SHP77 (cell line): ENCODE results near the gene ELMOD3.
"Not testable (repeated sequence)": the region's sequence is repeated elsewhere in the genome, so short reads cannot be mapped to it uniquely, and the experiment has no call there.

Experiments
- DNase-seq, 2 experiments: peaks; one replicate each; lab custom pipeline; 2025; lab: John Stamatoyannopoulos, UW

Gene ELMOD3

DNA sequence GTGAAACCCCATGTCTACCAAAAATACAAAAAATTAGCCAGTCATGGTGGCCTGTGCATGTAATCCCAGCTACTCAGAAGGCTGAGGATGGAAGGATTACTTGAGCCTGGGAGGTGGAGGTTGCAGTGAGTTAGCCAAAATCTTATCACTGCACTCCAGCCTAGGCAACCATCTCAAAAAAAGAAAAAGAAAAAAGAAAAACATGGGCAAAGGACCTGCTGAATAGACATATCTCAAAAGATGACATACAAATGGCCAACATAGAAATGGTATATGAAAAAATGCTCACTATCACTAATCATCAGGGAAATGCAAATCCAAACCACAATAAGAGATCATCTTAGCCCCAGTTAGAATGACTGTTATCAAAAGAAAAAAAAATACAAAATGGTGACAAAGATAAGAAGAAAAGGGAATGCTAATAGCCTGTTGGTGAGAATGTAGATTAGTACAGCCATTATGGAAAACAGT lies 25.4 kb upstream of the ELMOD3 start:
- DNase-seq = no peak

DNA sequence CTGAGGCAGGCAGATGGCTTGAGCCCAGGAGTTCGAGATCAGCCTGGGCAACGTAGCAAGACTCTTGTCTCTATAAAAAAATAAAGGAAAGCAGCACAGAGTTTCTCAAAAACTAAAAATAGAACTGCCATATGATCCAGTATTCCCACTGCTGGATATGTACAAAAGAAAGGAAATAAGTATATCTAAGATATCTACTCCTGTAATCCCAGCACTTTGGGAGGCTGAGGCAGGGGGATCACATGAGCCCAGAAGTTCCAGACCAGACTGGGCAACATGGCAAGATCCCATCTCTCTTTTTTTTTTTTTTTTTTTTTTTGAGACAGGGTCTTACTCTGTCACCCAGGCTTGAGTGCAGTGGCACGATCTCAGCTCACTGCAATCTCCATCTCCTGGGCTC lies 24.9 kb upstream of the ELMOD3 start:
- not testable (repeated sequence) for DNase-seq

DNA sequence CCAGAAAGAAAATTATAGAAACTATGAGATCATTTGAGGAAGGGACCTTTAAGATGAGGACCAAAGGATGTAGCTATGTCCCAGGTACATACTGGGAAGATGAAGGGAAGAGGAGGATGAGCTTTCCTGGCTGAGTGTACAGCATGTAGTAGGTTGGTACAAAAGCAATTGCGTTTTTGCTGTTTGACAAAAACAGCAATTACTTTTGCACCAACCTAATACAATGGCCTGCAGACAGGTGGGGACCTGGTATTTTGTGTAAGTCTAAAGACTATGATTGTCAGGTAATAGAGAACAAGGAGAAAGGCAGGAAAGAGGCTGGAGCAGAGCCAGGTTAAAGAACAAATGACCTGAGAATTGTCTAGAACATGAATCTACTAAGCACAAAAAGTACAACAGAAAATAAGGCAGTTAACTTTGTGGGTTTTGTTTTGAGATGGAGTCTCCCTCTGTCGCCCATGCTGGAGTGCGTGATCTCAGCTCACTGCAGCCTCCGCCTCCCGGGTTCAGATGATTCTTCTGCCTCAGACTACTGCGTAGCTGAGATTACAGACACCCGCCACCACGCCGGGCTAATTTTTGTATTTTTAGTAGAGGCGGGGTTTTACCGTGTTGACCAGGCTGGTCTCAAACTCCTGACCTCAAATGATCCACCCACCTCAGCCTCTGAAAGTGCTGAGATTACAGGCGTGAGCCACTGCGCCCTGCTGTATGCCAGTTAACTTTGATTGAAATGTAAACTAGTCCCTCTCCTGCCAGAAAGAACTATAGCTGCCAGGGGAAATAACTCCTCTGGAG lies 23.5 kb upstream of the ELMOD3 start:
- no peak for DNase-seq

DNA sequence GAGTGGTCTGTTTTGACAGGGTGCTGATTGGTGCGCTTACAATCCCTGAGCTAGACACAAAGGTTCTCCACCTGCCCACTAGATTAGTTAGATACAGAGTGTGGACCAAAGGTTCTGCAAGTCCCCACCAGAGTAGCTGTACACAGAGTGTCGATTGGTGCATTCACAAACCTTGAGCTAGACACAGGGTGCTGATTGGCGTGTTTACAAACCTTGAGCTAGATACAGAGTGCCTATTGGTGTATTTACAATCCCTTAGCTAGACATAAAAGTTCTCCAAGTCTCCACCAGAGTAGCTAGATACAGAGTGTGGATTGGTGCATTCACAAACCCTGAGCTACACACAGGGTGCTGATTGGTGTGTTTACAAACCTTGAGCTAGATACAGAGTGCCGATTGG lies 20.7 kb upstream of the ELMOD3 start:
- not testable (repeated sequence) for DNase-seq

DNA sequence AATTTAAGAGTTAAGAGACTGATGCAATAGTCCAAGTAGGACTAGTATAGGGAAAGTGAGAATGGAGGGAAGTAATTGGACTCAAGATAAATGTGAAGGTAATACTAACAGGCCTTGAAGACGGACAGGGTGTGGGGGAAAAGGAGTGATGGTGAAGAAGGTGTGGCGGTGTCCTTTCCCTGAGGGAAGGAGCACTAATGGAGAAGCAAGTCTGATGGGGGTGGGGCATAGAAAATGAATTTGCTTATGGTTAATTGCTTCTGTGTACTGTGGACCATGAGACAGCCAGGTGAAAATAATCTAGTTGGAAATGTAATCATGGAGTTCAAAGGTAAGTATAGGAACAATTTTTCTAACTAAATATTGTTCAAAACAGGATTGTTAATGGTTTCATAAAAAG lies 19.6 kb upstream of the ELMOD3 start:
- no peak for DNase-seq

DNA sequence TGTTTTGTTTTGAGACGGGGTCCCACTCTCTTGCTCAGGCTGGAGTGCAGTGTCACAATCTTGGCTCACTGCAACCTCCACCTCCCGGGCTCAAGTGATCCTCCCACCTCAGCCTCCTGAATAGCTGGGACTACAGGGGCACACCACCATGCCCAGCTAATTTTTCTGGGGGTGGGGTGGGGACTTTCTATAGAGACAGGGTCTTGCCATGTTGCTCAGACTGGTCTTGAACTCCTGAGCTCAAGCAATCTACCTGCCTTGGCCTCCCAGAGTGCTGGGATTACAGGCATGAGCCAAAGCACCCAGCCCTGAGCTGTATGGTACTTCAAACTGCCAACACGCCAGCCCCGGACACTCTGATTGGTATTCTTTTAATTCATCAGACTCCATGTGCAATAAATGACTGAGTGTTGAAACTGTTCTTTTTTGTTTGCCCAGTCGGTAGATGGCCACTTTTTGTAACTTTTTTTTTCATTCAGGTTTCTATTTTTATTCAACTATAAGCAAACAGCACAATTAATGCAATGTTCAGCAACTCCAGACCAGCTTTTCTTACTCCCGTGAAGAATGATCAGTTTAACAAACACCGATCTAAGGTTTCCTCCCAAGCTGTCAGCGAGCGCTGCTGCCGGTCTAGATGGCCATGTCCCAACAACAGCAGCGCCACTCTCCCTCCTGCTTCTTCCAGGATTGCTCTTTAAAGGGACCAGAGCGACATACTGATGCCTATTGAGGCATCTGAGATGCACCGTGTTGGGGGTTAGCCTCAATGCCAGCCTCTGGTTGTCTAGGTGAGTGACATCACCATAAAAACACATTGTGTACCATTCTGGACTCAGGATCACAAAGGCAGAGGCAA lies 14.3 kb upstream of the ELMOD3 start:
- no peak for DNase-seq

DNA sequence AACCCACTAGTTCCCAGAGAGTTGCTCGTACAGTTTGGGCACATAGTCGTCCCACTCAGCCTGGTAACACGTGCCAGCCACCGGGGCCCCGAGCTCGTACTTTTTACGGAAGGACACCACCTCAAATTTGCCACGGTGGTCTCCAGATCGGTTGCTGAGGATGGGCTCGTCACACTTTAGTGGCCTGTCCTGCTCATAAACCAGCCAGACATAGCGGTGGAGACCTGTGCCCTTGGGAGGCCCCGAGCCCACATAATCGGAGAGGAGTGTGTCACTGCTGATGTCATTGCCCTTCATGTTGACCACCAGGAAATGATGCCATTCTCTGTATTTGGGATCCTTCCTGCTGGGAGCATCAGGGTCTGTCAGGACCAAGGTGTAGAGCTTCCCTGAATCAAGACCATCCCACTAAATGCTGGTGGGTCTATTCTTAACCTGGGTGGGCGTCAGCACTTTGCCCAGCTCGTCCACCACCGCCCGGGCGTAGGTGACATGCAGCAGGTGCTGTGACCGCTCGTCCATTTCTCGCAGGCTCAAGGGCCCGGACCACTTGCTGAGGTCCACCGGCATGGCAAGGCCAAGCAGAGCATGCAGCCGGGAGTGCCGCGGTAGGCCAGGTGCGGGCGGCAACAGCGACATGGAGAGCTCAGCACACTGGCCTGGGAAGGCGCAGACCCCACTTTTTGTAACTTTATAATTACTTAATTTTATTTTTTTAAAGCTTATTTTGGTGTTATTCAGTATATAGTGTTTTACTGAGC lies 13.1 kb upstream of the ELMOD3 start:
- DNase-seq = no peak

DNA sequence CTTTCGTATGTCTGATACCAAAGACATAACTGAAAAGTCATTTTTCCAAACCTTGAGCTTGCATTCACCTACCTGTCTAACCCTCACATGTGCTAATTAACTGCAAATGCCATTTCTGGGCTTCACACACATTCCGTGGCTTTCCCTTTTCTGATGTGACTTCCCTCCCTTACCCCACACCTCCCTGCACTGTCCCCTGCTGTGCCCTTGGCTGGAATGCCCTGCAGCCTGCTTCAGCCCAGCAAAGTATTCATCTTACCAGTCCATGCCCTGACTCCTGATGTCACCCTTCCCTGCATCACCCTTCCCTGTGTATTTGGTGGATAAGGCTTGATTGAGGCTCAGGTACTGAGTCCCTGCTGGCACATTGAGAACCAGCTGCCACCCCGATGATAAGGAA lies 12.4 kb upstream of the ELMOD3 start:
- no peak for DNase-seq

DNA sequence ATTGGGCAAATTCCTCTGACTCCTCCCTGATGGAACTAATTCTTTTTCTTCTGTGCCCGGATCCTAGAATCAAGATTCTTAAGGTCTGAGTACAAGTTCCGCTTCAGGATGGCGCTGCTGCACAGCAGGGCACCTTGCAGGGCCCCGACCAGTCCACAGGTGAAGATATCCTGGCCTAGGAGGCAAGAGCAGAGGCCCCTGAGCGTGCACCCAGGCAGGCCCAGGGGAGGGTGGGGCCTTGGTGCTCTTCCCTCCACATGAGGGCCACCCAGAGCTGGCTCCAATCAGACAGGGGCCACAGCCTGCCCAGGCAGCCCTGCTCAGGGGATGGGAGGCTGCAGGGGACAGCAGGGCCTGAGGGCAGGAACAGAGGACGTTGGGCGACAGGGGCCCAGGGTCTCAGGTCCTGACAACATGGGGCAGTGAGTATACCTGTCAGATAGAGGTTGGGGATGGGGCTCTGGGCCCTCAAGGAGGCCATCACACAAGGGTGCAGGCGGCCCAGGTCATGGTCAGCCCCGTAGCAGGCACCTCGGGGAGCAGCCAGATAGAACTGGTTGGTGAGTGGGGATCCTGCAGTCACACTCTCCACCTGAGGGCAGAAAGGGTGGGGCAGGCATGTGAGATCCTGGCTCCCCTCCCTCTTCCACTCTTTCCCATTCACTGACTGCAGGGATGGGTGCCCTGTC lies 11.2 kb upstream of the ELMOD3 start:
- DNase-seq = not testable (repeated sequence)

DNA sequence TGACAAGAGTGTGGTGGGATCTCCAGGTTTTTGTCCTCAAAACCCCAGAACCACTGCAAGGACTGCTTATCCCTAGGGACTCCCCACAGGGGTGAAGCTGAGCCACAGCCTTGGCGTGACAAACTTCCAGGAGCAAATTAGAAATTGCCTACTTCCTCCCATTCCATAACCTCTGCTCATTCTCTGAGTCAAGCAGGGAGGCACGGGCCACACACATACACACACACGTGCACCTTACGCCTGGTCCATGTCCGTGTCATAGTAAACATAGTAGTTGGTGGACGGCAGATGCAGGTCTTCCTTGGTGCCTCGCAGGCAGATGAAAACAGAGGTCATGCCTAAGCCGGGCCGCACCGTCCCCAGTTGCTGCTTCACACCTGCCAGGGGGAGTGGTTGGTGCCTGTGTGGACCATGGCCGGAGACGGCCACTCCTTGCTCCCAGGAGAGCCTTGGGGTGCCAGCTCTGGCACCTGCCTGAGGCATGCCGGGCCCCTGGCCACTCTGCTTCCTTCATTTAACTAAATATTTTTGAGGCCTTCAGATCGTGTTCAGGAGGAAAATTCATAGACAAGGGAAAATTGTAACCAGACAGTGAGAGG lies 10.1 kb upstream of the ELMOD3 start:
- no peak for DNase-seq

DNA sequence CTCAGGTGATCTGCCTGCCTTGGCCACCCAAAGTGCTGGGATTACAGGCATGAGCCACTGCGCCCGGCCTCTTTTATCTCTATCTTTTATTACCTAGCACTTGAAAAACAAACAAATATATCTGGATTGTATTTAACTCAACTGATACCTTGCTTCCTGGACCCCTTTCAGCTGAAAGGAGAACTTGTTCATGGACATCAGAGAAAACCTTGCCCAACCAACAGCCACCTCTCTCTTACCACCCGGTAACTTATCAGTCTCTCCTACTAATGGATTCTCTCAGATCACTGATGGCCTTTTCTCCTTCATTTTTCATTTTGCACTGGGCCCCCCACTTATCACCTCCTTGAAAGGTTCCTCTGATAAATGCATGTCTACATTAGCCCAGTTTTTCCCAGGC lies 7.0 kb upstream of the ELMOD3 start:
- no peak for DNase-seq

DNA sequence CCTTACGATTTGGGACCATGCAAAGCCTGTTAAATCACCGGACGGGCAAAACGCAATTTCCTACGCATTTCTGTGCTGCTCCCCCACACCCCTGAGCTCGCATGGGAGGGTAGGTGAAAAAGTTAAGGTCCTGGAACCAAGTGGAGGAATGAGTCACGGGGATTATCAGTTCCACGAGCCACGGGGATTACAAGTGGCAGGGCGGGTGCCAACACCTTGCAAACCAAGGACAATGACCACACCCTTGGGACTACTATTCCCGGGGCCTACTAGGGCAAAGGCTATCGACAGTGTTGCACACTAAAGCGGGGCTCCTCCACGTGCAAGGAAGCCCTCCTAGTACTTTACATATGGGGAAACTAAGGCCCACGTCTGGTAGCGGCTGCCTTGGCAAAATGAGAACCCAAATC lies 688 bp upstream of the ELMOD3 start:
- peak; percentile 14 to 18 for DNase-seq

DNA sequence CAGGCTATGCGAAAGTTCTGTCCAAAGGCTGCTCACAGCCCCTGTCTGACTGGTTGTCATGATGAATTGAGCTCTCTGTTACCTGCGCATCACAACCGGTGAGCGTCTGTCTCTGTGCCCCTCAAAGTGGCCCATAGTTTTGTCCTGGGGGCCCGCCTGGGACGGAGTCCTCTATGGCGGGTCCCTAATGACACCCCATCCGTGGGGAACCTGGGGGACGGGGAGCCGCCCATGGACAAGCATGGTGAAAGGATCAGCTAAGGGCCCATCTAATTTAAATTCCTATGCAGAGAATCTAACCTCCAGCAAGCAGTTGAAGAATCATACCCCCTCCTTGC lies 473 bp downstream of the ELMOD3 start:
- no peak for DNase-seq

DNA sequence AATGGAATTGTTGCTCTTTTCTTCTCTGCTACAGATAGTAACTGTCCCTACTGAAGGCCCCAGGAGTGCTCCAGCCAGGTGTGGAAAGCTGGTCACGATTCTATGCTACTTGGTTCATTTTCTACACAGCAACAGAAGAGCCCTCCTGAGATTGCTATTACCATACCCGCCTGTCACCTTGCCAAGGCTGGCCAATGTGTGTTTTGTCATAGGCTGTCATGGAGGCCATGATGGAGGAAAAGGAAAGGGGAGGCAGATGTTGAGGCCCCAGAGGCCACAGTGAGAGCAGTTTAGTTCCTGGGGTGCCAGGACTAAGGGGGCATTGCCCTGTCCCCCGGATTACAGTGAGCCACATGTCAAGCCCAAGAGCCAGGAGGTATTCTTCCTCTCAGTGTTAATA lies 952 bp downstream of the ELMOD3 start:
- DNase-seq = no peak

DNA sequence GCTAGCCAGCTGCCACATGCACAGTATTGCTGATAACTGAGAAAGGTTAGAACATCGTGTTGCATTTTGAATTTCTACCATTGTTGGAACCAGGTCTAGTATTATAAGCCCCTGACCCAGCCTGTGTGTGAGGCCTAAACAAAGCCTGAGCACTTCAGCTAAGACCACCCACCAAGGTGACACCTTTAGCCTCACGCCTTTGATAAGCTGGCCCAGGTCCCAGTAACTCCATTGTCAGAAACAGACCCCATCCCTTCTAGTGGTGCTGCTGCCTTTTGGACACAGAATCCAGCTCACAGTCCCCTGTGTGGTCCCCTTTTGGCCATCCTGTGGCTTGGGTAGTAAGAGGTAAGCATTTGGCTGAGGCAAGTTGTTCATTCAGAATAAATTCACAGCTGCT lies 1.6 kb downstream of the ELMOD3 start:
- DNase-seq = no peak

DNA sequence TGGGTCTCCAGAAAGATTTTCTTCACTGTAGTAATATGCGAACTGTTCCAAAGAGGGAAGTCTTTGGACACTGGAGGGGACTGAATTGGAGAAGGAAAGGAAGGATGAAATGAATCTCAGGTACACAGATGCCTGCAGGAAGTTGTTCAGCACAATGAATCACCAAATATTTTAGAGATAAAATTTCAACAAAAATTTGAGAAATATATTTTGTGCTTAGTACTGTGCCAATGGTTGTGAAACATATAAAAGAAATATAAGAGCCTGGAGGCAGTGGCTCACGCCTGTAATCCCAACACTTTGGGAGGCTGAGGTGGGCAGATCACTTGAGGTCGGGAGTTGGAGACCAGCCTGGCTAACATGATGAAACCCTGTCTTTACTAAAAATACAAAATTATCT lies 3.2 kb downstream of the ELMOD3 start:
- DNase-seq = no peak

DNA sequence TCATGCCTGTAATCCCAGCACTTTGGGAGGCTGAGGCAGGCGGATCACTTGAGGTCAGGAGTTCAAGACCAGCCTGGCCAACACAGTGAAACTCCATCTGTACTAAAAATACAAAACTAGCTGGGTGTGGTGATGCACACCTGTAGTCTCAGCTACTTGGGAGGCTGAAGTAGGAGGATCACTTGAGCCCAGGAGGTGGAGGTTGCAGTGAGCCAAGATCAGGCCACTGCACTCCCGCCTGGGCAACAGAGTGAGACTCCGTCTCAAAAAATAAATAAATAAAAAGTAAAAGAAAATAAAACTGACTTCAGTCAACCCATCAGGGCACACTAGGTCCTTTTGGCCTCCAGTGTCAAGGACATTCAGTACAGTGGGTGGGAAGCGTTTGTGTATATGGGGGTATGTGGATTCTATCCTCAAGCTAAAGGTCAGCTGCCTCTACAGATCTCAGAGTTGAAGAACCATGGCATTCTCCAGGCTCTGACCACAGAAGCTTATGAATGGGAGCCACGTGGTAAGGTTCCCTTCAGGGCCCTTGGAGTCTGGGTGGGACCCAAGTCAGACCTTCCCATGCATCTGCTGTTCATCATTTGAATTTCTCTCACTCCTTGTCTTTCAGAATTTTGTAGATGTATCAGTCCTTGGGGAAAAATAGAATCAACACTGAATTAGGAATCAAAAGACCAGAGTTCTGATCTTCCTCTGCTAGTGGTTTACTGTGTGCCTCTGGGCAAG lies 8.3 kb downstream of the ELMOD3 start:
- DNase-seq = not testable (repeated sequence)

DNA sequence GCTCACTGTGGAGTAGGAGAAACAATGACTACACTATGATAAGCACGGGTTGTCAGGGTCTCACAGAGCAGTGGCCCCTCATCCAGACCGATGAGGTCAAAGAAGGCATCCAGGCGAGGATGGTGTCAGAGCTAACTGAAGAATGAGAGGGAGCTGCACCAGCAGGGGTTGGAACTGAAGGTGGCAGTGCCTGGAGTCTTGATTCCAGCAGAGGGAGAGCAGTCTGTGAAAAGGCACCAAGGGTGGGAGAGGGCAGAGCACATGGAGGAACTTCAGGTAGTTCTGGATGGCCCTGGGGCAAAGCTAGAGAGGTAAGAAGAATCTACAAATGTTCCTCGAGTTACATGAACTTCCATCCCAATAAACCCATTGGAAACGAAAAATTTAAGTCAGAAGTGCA lies 12.6 kb downstream of the ELMOD3 start:
- no peak for DNase-seq

DNA sequence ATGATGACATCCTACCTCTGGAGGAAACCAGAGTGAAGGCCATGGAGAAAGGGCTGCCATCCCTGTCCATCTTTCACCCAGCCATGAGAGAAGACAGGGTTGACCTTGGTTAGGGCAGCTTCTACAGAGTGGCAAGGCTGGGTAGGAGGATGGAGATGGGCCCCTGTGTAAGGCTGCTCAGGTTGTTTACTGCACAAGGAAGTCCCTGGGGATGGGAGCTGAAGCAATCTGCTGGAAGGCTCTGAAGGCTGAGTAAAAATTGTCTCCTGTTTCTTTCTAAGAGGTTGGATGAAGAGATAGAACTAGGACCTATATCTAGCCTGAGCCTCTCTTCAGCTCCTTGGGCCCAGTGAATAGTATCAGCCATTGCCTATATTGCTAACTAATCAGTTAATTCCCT lies 14.4 kb downstream of the ELMOD3 start:
- no peak for DNase-seq

DNA sequence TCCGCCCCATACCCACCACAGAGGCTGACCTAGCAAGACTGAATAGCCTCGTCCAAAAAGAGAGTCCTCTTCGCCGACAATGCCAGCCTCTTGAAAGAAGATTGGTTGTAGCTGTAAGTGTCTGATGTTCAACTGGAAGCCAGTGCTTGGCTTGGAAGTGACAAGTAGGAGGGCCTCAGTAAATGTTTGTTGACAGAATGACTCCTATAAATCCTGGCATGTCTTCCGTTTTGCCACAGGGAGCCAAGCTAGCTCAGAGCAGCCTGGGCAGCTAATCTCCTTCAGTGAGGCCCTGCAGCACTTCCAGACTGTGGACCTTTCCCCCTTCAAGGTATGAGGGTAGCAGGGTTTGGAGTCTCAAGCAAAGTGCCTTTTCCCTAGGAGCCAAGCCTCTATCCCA lies 14.9 kb downstream of the ELMOD3 start:
- DNase-seq = no peak

DNA sequence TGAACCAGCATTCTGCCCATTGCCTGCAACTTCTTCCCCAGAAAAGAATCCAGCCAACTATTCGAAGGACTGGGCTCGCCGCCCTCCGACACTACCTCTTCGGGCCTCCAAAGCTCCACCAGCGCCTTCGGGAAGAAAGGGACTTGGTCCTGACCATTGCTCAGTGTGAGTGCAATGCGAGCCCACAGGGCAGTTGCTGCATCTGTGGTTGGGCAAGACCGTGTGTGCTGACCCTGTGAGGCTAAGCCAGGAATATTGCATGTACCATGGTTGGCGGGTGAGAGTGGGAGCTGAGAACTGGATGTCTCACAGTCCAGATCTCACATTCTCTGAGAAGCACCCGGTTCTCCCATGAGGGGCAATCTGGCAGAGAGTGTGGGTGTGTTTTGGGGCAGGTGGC lies 16.5 kb downstream of the ELMOD3 start:
- no peak for DNase-seq
